Right lobe of liver (tissue), 4 donors: ENCODE results near the gene SLC39A13.

Source experiments
- CTCF ChIP-seq, 4 donors: fragments of 200-600 bp in 3 of 4; fragments of 450-650 bp in 1 of 4; IDR thresholded peaks; one replicate each; pipeline versions ENCODE4 v1.5.1 to v1.8.0; 2016 to 2022; ENCODE audit warnings: antibody characterized with exemption in 4 of 4, mild to moderate bottlenecking in 2 of 4
- POLR2A ChIP-seq: fragments of 450-650 bp; IDR thresholded peaks from one replicate; pipeline ENCODE4 v1.6.1; 2017; ENCODE audit warnings: antibody characterized with exemption, mild to moderate bottlenecking
- donor health status: DM: no; HTN: no; CAD: no.
- donor health status: DM: no; HTN: no; CAD: no.
- donor health status: DM: no; HTN: yes; CAD: no.

- TF ChIP-seq CTCF (IDR thresholded peaks at IDR 0.05) = no peak
- no peak for TF ChIP-seq POLR2A
Measured at GRCh38 chr11:47414685-47415070, 6.3 kb downstream of the SLC39A13 start.
